T-helper 22 cell (primary cell): ENCODE measurements around the gene TTPAL.

Experiments used
- DNase-seq: peaks from one replicate; pipeline ENCODE4 v3.0.0-alpha.2; 2020; ENCODE audit warnings: low read depth

Gene TTPAL

GRCh38 chr20:44537993-44538392, 62.3 kb downstream of the TTPAL start:
- no peak for DNase-seq

- no peak for DNase-seq
Observed at GRCh38 chr20:44540834-44541233, 65.2 kb downstream of the TTPAL start.

GRCh38 chr20:44541992-44542391, 66.3 kb downstream of the TTPAL start:
- no peak for DNase-seq

- DNase-seq = no peak
Observed at GRCh38 chr20:44542890-44543289, 67.2 kb downstream of the TTPAL start.

- DNase-seq = no peak
Observed at GRCh38 chr20:44543358-44543757, 67.7 kb downstream of the TTPAL start.
